GM23338 (cell line): ENCODE measurements around the gene CDCA5. TPM values are rescaled to one million over a fixed set of nuclear protein-coding genes. Genes with fewer than 3 reads are reported as not detected.

Source experiments
- ATAC-seq: fragments of 200-7000 bp; cut with Tn5 transposase; 3 replicates; pipeline ENCODE4 v1.9.1; 2020
- DNase-seq: peaks from one replicate; pipeline ENCODE4 v3.0.0-alpha.2; 2015; ENCODE audit warnings: low spot score
- H2AFZ ChIP-seq: fragments of 200-600 bp; sonication (generic); 2 replicates; pipeline ENCODE4 v1.8.0; 2016; ENCODE audit warnings: antibody characterized with exemption, mild to moderate bottlenecking, moderate library complexity
- H3F3A ChIP-seq: fragments of 200-600 bp; sonication (generic); replicated peaks from 2 replicates; pipeline ENCODE4 v1.8.0; 2017; ENCODE audit warnings: antibody characterized with exemption, mixed run types, low read depth
- H3K27ac ChIP-seq: fragments of 200-600 bp; sonication (generic); 2 replicates; pipeline ENCODE4 v1.6.1; 2016; ENCODE audit warnings: low read depth
- H3K27me3 ChIP-seq: fragments of 200-600 bp; sonication (generic); 2 replicates; pipeline ENCODE4 v1.8.0; 2016; ENCODE audit warnings: mild to moderate bottlenecking, mixed run types, moderate library complexity; ENCODE audit not compliant: insufficient read depth
- H3K36me3 ChIP-seq: fragments of 200-600 bp; sonication (generic); 2 replicates; pipeline ENCODE4 v1.8.0; 2016; ENCODE audit warnings: mild to moderate bottlenecking; ENCODE audit not compliant: insufficient read depth
- H3K4me1 ChIP-seq: fragments of 200-600 bp; sonication (generic); 2 replicates; pipeline ENCODE4 v1.8.0; 2016; ENCODE audit warnings: mild to moderate bottlenecking, moderate library complexity; ENCODE audit not compliant: insufficient read depth
- H3K4me2 ChIP-seq: fragments of 200-600 bp; sonication (generic); 2 replicates; pipeline ENCODE4 v1.7.1; 2017; ENCODE audit warnings: mixed run types
- H3K4me3 ChIP-seq: fragments of 200-600 bp; sonication (generic); 2 replicates; pipeline ENCODE4 v1.6.1; 2016; ENCODE audit warnings: mixed run types
- H3K79me2 ChIP-seq: fragments of 200-600 bp; sonication (generic); replicated peaks from 2 replicates; pipeline ENCODE4 v1.8.0; 2017; ENCODE audit warnings: mild to moderate bottlenecking; ENCODE audit not compliant: insufficient read depth
- H3K9me2 ChIP-seq: fragments of 200-600 bp; sonication (generic); 2 replicates; pipeline ENCODE4 v1.8.0; 2017; ENCODE audit not compliant: insufficient read depth
- H4K20me1 ChIP-seq: fragments of 200-600 bp; sonication (generic); replicated peaks from 2 replicates; pipeline ENCODE4 v1.8.0; 2017; ENCODE audit warnings: mild to moderate bottlenecking; ENCODE audit not compliant: insufficient read depth
- H3K27ac Mint-ChIP-seq: 2 replicates; pipeline ENCODE4 v1.8.0; 2020; ENCODE audit warnings: inconsistent platforms, mild to moderate bottlenecking, moderate library complexity, mixed read lengths
- H3K27me3 Mint-ChIP-seq: 3 replicates; pipeline ENCODE4 v1.8.0; 2022; ENCODE audit warnings: low read depth, mild to moderate bottlenecking, moderate library complexity, mixed read lengths, inconsistent platforms; ENCODE audit not compliant: insufficient read depth, poor library complexity
- H3K36me3 Mint-ChIP-seq: 3 replicates; pipeline ENCODE4 v1.8.0; 2021; ENCODE audit warnings: low read depth, mild to moderate bottlenecking, inconsistent platforms, moderate library complexity, mixed read lengths
- H3K4me1 Mint-ChIP-seq: 3 replicates; pipeline ENCODE4 v1.8.0; 2020; ENCODE audit warnings: mild to moderate bottlenecking, inconsistent platforms, mixed read lengths
- H3K4me3 Mint-ChIP-seq: 3 replicates; pipeline ENCODE4 v1.8.0; 2021; ENCODE audit warnings: moderate library complexity, mild to moderate bottlenecking, inconsistent platforms, mixed read lengths
- H3K9me3 Mint-ChIP-seq: 3 replicates; pipeline ENCODE4 v1.8.0; 2020; ENCODE audit warnings: moderate library complexity, mild to moderate bottlenecking, inconsistent platforms, mixed read lengths
- EZH2 ChIP-seq: fragments of 200-600 bp; sonication (generic); IDR thresholded peaks from one replicate; pipeline ENCODE4 v1.8.0; 2017; ENCODE audit warnings: antibody characterized with exemption, mild to moderate bottlenecking, low read depth; ENCODE audit not compliant: unreplicated experiment
- EZH2phosphoT487 ChIP-seq: fragments of 200-600 bp; sonication (generic); IDR thresholded peaks from one replicate; pipeline ENCODE4 v1.8.1; 2018; ENCODE audit warnings: antibody characterized with exemption; ENCODE audit not compliant: unreplicated experiment
- JUNB ChIP-seq: IDR thresholded peaks from one replicate; pipeline ENCODE4 v1.6.1; 2016; ENCODE audit warnings: antibody characterized with exemption; ENCODE audit not compliant: unreplicated experiment
- NANOG ChIP-seq: IDR thresholded peaks from 2 replicates; pipeline ENCODE4 v1.6.1; 2016; ENCODE audit warnings: antibody characterized with exemption, borderline replicate concordance
- POLR2AphosphoS5 ChIP-seq: IDR thresholded peaks from 2 replicates; pipeline ENCODE4 v1.6.1; 2016; ENCODE audit warnings: antibody characterized with exemption, low read depth
- polyA plus RNA-seq: library from polyadenylated mRNA; unstranded; fragments of >200 nt; fragmentation: Nextera tagmentation; extraction: Ambion mirVana; gene quantifications from 2 replicates; pipeline ENCODE4 v1.2.1, GENCODE V29; 2016
- total RNA-seq: library from RNA; depleted of rRNA; stranded (reverse); fragments of >200 nt; shearing (Covaris generic); gene quantifications from 2 replicates; pipeline ENCODE4 v1.2.3, GENCODE V29; 2014
- TF ChIP-seq, protein P1 (sequence below), 2 experiments: fragments of 200-600 bp in 1 of 2; sonication (generic) in 1 of 2; conservative IDR thresholded peaks; 2 replicates each; pipeline versions ENCODE4 v1.5.1 to v1.6.1; 2016 to 2017; ENCODE audit warnings: antibody characterized with exemption in 2 of 2, low read depth in 2 of 2, mild to moderate bottlenecking in 2 of 2, moderate library complexity in 1 of 2
- TF ChIP-seq, protein P2 (sequence below): IDR thresholded peaks from one replicate; pipeline ENCODE4 v1.6.1; 2018; ENCODE audit warnings: antibody characterized with exemption; ENCODE audit not compliant: unreplicated experiment
- TF ChIP-seq, protein P3 (sequence below): fragments of 250-450 bp; sonication (Bioruptor Pico); IDR thresholded peaks from 2 replicates; pipeline ENCODE4 v1.5.0; 2020; ENCODE audit warnings: mild to moderate bottlenecking, moderate library complexity

CDCA5 gene
- total and polyA plus RNA-seq, 2 experiments from 2014 or later = 53.3 to 70.9 TPM

DNA sequence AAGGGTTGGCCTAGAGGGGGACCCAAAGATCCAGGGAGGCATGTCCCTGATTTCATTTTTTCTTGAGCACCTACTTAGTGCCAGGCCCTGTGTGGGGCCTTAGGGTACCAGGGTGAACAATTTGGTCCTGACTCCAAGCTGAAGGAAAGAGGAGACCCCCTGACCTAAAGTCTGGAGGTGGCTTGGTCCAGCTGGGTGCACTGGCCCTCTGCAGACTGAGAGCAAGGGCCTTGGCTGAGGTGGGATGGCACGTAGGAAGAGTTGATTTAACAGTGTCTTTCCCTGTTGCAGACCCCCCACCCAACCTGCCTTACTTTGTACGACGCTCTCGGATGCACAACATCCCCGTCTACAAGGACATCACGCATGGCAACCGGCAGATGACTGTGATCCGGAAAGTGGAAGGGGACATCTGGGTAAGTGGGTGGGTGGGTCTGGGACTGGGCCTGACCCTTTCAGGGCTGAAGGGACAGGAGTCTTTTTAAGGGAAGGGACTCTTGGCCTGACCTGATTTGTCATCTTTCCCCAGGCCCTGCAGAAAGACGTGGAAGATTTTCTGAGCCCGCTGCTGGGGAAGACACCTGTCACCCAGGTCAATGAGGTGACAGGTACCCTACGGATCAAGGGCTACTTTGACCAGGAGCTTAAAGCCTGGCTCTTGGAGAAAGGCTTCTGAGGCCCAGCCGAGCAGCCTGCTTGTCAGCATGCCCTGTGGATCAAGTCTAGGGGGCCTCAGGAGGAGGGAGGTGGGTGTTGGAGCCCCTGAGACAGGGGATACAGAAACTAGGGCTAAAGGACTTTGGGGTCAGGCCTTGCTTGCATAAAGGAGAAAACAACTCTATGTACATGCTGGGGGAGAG lies 41.6 kb upstream of the CDCA5 start:
- no peaks in the 10 kb centered on the region for H3K9me2 ChIP-seq
- TF ChIP-seq, protein P1, sequence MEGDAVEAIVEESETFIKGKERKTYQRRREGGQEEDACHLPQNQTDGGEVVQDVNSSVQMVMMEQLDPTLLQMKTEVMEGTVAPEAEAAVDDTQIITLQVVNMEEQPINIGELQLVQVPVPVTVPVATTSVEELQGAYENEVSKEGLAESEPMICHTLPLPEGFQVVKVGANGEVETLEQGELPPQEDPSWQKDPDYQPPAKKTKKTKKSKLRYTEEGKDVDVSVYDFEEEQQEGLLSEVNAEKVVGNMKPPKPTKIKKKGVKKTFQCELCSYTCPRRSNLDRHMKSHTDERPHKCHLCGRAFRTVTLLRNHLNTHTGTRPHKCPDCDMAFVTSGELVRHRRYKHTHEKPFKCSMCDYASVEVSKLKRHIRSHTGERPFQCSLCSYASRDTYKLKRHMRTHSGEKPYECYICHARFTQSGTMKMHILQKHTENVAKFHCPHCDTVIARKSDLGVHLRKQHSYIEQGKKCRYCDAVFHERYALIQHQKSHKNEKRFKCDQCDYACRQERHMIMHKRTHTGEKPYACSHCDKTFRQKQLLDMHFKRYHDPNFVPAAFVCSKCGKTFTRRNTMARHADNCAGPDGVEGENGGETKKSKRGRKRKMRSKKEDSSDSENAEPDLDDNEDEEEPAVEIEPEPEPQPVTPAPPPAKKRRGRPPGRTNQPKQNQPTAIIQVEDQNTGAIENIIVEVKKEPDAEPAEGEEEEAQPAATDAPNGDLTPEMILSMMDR (conservative IDR thresholded peaks at IDR 0.05; ENCODE audit: low read depth in 2 of 2) = no peak
- no peak for TF ChIP-seq EZH2
- no peak for TF ChIP-seq EZH2phosphoT487
- no peak for TF ChIP-seq NANOG
- H4K20me1 ChIP-seq = peaks cover 7% of the 10 kb centered on the region
- H3K79me2 ChIP-seq = peaks cover 34% of the 10 kb centered on the region
- Mint-ChIP-seq H3K4me1 (peaks cover 12% of the 10 kb centered on the region), H3K36me3 (peaks cover 65% of the 10 kb centered on the region), H3K27me3 (peaks cover 8% of the 10 kb centered on the region), H3K4me3 (no peak overlapping the region), H3K9me3 (no peaks in the 10 kb centered on the region; the same call in 2 of the 3 replicates), H3K27ac (no peak overlapping the region)
- peaks cover 19% of the 10 kb centered on the region for H3F3A ChIP-seq
- H3K27ac ChIP-seq = no peak overlapping the region
- no peak overlapping the region for H3K4me2 ChIP-seq
- no peaks in the 10 kb centered on the region for H3K27me3 ChIP-seq
- DNase-seq = no peak
- ATAC-seq = no peak
- no peak overlapping the region for H3K4me3 ChIP-seq
- H3K36me3 ChIP-seq = peaks cover 12% of the 10 kb centered on the region
- H2AFZ ChIP-seq = no peak overlapping the region
- peaks cover 11% of the 10 kb centered on the region for H3K4me1 ChIP-seq

DNA sequence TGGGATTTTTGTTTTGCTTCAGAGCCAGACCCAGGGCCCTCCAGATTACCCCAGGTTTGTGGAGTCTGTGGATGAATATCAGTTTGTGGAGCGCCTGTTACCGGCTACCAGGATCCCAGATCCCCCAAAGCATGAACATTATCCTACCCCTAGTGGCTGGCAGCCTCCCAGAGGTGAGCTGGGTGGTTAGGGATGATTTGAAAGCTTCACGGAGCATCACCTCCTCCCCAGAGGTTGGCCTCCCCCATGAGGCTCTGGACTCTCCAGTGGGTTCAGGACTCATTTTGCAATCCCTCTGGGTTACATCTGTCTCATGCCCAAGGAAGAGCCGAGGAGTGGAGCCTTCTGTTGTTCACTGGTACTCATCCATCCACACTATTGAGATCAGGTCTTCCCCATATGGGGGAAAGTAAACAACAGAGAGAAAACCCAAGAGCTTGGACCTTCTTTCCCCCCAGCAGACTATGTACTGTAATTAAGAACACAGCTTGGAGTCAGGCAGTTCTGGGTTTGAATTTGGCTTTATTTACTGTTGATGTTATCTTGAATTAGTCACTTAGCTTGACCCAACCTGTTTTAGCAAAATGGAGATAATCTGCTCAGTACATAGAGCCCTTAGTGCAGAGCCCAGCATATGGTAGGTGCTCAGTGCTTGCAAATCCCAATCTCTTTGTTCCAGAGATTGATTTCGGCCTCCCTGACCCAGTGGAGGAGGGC lies 40.8 kb upstream of the CDCA5 start:
- no peaks in the 10 kb centered on the region for H3K27me3 ChIP-seq
- H2AFZ ChIP-seq = no peak overlapping the region
- no peak overlapping the region for H3K27ac ChIP-seq
- H3K9me2 ChIP-seq = no peaks in the 10 kb centered on the region
- peaks cover 11% of the 10 kb centered on the region for H3K4me1 ChIP-seq
- Mint-ChIP-seq H3K27me3 (peaks cover 11% of the 10 kb centered on the region), H3K9me3 (no peaks in the 10 kb centered on the region; the same call in 2 of the 3 replicates), H3K27ac (no peak overlapping the region; the same call in 1 of the 2 replicates), H3K4me3 (peak overlapping the region; percentile 52), H3K4me1 (peaks cover 12% of the 10 kb centered on the region), H3K36me3 (peaks cover 73% of the 10 kb centered on the region)
- ATAC-seq (no peak), DNase-seq (no peak)
- H4K20me1 ChIP-seq = peaks cover 10% of the 10 kb centered on the region
- peaks cover 27% of the 10 kb centered on the region for H3F3A ChIP-seq
- peaks cover 20% of the 10 kb centered on the region for H3K36me3 ChIP-seq
- H3K79me2 ChIP-seq = peaks cover 41% of the 10 kb centered on the region
- no peak overlapping the region for H3K4me3 ChIP-seq
- H3K4me2 ChIP-seq = no peak overlapping the region
- TF ChIP-seq JUNB (no peak), POLR2AphosphoS5 (no peak)
- TF ChIP-seq, protein P2, sequence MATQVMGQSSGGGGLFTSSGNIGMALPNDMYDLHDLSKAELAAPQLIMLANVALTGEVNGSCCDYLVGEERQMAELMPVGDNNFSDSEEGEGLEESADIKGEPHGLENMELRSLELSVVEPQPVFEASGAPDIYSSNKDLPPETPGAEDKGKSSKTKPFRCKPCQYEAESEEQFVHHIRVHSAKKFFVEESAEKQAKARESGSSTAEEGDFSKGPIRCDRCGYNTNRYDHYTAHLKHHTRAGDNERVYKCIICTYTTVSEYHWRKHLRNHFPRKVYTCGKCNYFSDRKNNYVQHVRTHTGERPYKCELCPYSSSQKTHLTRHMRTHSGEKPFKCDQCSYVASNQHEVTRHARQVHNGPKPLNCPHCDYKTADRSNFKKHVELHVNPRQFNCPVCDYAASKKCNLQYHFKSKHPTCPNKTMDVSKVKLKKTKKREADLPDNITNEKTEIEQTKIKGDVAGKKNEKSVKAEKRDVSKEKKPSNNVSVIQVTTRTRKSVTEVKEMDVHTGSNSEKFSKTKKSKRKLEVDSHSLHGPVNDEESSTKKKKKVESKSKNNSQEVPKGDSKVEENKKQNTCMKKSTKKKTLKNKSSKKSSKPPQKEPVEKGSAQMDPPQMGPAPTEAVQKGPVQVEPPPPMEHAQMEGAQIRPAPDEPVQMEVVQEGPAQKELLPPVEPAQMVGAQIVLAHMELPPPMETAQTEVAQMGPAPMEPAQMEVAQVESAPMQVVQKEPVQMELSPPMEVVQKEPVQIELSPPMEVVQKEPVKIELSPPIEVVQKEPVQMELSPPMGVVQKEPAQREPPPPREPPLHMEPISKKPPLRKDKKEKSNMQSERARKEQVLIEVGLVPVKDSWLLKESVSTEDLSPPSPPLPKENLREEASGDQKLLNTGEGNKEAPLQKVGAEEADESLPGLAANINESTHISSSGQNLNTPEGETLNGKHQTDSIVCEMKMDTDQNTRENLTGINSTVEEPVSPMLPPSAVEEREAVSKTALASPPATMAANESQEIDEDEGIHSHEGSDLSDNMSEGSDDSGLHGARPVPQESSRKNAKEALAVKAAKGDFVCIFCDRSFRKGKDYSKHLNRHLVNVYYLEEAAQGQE = no peak
- TF ChIP-seq, protein P3, sequence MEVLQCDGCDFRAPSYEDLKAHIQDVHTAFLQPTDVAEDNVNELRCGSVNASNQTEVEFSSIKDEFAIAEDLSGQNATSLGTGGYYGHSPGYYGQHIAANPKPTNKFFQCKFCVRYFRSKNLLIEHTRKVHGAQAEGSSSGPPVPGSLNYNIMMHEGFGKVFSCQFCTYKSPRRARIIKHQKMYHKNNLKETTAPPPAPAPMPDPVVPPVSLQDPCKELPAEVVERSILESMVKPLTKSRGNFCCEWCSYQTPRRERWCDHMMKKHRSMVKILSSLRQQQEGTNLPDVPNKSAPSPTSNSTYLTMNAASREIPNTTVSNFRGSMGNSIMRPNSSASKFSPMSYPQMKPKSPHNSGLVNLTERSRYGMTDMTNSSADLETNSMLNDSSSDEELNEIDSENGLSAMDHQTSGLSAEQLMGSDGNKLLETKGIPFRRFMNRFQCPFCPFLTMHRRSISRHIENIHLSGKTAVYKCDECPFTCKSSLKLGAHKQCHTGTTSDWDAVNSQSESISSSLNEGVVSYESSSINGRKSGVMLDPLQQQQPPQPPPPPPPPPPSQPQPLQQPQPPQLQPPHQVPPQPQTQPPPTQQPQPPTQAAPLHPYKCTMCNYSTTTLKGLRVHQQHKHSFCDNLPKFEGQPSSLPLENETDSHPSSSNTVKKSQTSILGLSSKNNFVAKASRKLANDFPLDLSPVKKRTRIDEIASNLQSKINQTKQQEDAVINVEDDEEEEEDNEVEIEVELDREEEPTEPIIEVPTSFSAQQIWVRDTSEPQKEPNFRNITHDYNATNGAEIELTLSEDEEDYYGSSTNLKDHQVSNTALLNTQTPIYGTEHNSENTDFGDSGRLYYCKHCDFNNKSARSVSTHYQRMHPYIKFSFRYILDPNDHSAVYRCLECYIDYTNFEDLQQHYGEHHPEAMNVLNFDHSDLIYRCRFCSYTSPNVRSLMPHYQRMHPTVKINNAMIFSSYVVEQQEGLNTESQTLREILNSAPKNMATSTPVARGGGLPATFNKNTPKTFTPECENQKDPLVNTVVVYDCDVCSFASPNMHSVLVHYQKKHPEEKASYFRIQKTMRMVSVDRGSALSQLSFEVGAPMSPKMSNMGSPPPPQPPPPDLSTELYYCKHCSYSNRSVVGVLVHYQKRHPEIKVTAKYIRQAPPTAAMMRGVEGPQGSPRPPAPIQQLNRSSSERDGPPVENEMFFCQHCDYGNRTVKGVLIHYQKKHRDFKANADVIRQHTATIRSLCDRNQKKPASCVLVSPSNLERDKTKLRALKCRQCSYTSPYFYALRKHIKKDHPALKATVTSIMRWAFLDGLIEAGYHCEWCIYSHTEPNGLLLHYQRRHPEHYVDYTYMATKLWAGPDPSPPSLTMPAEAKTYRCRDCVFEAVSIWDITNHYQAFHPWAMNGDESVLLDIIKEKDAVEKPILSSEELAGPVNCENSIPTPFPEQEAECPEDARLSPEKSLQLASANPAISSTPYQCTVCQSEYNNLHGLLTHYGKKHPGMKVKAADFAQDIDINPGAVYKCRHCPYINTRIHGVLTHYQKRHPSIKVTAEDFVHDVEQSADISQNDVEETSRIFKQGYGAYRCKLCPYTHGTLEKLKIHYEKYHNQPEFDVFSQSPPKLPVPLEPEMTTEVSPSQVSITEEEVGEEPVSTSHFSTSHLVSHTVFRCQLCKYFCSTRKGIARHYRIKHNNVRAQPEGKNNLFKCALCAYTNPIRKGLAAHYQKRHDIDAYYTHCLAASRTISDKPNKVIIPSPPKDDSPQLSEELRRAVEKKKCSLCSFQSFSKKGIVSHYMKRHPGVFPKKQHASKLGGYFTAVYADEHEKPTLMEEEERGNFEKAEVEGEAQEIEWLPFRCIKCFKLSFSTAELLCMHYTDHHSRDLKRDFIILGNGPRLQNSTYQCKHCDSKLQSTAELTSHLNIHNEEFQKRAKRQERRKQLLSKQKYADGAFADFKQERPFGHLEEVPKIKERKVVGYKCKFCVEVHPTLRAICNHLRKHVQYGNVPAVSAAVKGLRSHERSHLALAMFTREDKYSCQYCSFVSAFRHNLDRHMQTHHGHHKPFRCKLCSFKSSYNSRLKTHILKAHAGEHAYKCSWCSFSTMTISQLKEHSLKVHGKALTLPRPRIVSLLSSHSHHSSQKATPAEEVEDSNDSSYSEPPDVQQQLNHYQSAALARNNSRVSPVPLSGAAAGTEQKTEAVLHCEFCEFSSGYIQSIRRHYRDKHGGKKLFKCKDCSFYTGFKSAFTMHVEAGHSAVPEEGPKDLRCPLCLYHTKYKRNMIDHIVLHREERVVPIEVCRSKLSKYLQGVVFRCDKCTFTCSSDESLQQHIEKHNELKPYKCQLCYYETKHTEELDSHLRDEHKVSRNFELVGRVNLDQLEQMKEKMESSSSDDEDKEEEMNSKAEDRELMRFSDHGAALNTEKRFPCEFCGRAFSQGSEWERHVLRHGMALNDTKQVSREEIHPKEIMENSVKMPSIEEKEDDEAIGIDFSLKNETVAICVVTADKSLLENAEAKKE = no peak
